ENCODE results near the gene CCDC13.

CCDC13 gene

DNA sequence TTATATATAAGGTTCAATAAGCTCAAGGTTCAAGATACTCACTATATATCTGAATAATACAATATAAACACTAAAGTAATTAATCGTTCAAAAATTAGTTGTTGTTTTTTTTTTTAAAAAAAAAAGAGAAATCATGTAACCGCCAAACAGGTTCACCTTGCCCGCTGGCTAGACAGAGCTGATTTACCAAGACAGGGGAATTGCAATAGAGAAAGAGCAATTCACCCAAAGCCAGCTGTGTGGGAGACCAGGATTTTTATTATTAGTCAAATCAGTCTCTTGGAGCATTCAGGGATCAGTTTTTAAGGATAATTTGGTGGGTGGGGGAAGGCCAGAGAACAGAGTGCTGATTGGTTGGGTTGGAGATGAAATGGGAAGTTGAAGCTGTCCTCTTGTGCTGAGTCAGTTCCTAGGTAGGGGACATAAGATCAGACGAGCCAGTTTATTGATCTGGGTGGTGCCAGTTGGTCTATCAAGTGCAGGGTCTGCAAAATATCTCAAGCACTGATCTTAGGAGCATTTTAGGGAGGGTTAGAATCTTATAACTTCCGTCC lies 23.4 kb upstream of the CCDC13 start:
- no peak for DNase-seq

DNA sequence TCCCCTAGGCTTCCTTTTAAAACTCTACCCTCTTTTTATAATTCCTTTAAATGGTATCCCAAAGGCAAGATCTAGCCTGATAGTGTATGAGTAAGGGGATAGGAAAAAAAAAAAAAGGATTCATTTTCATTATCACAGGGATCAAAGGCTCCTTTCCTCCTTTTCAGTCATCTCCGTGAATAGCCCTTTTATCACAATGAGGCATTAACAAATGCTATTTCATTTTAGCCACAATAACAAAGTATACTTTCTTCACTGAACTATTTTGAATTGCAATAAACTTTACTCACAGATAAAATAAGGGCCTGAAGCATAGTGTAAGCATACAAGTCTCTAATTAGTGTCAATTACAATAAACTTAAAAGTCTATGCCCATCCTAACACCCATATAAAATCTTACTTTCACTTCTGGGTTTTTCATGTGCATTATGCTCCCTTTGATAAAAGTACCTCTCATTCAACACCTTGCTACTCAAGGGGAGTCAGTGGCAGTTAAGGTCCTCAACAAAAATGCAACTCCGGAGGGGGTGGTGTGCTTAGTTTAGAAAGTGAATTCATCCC lies 22.6 kb upstream of the CCDC13 start:
- no peak for DNase-seq

DNA sequence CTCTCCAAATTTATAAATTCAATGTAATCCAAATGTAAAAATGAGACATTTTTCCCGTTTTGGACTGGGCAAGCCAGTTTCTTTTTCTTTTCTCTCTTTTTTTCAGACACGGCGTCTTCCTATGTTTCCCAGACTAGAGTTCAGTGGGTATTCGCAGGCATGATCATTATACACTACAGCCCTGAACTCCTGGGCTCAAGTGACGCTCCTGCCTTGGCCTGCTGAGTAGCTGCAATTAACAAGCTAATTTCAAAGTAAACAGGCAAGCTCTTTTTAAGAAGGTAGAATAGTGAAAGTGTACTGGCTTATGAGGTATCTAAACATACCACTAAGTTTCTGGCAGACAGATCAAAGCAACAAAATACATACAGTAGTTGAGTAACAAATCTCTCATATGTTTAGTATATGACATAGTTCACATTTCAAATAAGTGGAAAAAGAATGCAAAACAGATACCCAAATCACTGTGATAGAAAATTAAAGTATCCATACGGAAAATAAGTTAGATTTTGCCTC lies 17.7 kb upstream of the CCDC13 start:
- DNase-seq: no peak

DNA sequence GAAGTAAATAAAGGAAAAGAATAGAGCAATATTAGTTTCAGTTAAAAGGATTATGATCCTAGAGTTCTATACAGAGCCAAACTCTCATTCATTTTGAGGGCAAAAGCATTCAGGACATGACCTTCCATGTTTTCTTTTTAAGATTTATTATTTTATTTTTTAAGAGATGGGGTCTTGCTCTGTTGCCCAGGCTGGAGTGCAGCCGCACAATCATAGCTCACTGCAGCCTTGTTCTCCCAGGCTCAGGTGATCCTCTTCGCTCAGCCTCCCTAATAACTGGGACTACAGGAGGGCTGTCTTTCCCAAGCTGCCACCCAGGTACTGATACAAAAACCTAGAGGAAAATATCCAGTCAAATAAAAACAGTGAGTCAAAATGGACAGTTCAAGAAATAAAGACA lies 13.6 kb upstream of the CCDC13 start:
- no peak for DNase-seq

DNA sequence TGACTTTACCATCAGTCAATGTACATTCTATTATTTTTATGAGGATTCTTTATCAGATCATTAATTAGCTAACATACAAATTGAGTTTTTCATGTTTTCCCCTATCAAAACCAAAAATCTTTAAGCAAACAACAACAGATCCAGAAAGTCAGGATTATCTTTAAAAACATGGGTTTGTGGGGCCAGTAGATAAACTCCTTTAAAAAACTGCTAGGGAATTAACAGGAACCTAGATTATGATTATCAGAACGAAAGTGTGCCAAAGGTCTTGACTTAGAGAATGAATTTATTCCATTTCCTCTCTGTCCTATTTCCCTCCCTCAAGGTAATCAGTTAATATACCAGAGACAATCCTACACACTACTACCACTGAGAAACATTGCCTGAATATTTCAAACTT lies 13.2 kb upstream of the CCDC13 start:
- DNase-seq: no peak

DNA sequence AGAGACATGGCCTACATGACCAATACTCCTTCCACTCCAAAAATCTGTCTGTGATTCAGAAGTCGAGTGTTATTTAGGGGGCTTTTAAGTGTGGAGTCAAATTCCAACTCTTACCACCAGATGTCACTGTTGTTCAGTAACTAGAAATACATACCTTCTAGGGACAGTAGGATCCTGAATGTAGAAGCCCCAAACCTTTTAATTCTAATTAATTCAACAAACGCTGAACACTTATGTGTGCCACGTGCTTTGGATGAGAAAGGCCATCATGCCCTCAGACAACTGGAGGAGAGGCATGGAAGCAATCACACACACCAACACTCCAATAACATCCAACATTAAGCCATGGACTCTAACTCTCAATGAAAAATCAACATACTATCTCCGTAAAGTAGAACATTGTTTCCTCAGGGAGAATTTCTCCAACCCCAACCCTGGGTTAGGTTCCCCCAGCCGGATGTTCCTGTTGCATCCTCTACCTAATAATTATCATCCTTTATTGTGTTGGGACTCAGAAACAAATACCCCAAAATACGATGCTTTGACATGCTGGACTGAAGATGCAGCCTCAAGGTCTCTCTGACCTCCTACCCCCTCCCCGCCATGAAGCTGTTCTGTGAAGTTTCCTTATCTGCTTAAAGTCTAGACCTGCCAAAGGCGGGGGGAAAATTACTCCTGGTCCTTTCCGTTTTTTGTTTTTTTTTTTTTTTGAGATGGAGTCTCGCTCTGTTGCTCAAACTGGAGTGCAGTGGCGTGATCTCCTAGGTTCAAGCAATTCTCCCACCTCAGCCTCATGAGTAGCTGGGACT lies 8.0 kb upstream of the CCDC13 start:
- DNase-seq: no peak

DNA sequence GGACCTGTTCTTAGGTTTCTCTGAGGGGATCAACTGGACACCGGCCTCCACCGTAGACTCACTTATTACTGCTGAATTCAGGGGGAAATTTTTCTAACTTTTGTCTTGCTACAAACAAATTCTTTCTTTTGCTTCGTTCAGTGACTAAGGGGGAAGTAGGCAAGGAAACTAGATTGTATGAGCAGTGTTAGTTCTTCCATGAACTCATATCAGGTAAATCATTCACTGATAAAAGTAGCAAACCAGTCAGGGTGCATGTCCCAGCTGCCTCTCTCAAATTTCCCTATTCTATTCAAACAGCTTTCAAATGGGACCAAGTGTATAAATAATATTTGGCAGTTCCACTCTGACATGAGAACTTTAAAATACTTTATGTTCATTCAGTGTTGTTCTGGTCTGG lies 7.3 kb upstream of the CCDC13 start:
- DNase-seq: no peak

DNA sequence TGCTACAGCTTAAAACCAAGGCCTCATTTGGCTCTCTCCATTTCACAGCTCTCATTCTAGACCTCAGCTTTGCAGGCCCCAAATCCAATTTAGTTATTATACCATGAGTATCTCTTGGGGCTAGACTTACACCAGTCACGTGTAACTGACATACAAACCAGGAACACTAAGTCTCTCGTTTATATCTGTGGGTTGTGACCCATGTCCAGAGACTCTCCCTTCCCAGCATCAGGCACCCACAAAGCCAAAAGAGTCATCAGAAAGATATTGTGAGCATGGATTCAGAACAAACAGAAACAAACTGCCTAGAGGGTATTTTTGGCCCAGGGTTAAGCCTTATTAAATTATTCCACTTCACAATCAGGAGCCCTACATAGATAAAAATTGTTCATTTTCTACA lies 5.6 kb upstream of the CCDC13 start:
- no peak for DNase-seq

DNA sequence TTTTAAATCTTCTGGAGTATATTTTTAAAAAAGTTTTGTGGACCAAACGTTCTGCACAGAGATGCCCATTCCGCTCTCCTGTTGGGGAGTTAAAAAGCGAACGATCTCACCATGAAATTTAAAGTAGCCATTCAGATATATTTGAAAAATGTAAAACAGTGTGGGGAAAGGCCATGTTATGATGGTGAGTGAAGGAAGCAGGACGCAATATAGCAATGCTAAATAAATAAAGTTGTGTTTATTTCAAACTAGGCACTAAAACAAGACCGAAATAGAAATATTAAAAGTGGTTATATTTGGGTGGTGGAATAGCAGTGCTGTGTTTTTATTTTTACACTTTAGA lies 327 bp upstream of the CCDC13 start:
- DNase-seq: no peak

DNA sequence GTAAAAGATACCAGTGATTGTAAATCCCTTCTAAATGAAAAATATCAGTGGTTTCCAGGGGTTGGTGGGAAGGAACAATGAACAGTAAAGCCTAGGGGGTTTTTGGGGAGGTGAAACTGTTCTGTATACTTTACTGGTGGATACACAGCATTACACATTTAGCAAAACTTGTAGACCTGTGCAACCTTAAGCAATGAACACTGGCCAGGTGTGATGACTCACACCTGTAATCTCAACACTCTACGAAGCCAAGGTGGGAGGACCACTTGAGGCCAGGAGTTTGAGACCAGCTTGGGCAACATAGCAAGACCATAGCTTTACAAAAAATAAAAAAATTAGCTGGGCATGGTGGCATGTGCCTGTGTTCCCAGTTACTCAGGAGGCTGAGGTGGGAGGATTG lies 1.8 kb downstream of the CCDC13 start:
- no peak for DNase-seq

DNA sequence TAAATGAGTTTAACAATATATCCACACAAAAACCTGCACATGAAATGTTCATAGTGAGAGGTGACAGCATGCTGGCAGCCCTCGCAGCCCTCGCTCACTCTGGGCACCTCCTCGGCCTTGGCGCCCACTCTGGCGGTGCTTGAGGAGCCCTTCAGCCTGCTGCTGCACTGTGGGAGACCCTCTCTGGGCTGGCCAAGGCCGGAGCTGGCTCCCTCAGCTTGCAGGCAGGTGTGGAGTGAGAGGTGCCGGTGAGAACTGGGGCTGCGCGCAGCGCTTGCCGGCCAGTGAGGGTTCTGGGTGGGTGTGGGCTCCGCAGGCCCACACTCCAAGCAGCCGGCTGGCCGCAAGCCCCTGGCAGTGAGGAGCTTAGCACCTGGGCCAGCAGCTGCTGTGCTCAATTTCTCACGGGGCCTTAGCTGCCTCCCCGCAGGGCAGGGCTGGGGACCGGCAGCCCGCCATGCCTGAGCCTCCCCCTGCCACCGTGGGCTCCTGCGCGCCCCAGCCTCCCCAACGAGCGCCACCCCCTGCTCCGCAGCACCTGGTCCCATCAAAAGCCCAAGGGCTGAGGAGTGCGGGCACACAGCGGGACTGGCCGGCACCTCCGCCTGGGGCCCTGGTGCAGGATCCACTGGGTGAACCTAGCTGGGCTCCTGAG lies 3.4 kb downstream of the CCDC13 start:
- no peak for DNase-seq

DNA sequence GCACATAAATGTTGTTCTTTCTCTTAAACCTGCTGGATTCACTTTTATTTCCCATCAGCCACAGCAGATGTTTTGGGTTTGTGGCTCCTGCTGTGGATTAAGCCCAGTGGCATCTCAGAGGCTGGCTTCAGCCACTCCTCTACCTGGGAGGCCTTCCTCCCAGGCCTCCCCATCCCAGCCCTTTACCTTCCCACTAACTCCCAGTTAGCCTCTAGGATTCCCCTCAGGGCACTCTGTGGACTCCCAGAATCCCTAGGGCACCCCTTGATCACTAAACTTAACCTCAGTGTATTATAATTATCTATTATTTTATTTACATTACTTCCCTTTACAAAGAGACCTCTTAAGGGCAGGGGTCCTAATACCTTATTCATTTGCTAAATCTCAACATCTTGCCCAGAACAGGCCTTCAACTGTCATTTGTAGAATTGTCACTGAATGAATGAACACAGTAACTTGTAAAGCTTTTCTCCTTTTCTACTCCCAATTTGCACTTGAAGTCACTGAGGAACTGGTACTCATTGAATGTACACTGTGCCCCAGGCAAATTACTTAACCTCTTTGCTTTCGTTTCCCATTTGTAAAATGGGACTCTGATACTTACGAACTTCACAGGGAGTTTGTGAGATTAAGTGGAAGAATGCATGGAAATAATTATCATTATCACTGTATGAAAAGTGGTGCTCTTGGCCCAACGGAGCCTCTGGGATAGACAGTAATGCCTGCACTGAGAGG lies 8.3 kb downstream of the CCDC13 start:
- DNase-seq: no peak

DNA sequence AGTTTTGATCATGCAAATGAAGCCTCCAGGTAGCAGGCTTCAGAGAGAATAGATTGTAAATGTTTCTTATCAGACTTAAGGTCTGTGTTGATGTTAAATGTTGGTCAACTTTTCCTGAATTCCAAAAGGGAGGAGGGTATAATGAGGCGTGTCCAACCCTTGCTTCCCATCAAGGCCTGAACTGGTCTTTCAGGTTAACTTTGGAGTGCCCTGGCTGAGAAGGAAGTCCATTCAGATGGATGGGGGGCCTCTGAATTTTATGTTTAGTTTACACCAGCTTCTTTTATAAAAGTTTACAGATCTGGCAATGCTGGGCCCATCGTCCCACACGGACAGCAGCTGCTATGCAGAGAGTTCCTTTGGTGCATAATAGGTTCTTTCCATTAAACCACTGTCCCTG lies 8.9 kb downstream of the CCDC13 start:
- no peak for DNase-seq

DNA sequence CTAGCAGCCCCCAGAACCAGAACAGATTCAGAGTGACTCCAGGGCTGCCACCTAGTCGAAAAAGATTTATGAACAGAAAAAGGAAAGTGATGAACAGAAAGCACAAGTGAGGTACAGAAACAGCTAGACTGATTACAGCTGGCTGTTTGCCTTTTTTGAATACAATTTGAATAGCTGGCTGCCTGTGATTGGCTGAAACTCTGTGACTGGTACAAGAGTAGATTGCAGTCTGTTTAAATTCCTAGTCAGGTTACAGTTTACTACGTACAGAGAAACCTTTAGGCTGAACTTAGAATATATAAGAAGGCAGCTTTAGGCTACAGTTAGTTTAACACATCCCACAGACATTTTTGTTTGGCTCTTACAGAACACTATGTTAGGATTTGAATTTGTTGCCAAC lies 10.0 kb downstream of the CCDC13 start:
- DNase-seq: no peak

DNA sequence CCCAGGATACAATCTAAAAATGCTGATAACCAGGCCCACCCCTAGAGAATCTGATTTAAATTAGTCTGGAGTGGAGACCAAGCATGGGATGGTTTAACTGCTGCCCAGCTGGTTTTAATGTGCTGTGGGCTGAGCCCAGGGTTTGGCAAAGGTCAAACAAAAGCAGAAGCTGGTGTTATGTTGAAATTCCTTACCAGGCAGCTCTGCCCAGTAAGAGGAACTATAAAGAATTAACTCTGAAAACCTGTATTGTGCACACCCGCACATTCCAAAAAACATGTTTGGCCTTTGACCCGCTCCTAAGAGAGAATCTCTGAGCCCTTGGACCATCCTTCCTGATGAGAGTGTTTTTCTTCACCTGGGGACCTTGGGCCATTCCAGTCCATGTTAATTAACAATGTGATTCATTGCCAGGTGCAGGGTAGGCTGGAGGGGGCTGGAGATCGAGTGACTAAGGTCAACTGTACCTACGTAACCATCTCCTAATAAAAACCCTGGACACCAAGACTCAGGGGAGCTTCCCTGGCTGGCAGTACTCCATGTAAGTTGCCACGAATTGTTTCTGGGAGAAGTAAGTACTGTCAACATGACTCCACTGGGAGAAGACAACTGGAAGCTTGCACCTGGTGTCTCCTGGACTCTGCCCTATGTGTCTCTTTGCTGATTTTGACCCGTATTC lies 10.9 kb downstream of the CCDC13 start:
- DNase-seq: no peak

DNA sequence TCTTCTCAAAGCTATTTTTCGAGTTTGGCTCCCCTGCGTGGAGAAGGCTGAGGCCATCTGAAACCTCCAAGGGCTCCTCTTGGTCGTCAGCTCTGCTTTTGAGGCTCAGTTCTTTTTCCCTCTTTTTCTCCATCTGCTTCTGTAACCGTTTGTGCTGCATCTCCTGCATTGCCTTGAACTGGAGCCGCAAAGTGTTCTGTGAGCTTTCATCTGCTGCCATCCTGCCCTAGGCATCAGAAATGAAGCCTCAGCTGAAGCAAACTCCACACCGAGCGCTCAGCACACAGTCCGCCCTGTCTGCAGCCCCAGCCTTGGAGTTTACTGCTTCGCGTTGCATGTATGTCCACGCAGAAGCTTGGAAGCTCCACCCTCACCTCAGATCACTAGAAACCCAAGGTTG lies 14.9 kb downstream of the CCDC13 start:
- no peak for DNase-seq

DNA sequence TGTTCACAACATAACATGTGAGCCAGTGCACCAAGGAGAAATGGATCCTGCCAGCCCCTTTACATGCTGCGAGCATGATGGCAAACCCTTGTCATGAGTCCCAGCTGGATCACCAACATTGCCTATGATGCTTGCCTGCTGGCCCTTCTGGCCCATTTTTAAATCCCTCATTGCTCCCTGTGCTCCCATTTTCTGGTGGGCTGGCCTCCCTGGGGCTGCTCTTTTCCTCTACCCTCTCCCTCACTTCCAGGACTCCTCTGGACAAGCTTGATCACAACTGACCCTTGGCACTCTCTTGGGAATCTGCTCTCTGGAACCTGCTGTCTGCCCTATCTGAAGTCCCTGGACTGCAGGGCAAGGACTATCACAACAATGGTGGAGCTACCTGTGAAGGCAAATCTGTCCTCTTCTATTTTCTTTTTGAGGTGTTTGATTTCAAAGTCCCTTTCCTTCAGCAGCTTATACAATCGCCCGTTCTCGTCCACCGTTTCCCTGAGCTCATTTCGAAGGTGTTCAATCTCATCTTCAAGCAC lies 16.3 kb downstream of the CCDC13 start:
- no peak for DNase-seq

DNA sequence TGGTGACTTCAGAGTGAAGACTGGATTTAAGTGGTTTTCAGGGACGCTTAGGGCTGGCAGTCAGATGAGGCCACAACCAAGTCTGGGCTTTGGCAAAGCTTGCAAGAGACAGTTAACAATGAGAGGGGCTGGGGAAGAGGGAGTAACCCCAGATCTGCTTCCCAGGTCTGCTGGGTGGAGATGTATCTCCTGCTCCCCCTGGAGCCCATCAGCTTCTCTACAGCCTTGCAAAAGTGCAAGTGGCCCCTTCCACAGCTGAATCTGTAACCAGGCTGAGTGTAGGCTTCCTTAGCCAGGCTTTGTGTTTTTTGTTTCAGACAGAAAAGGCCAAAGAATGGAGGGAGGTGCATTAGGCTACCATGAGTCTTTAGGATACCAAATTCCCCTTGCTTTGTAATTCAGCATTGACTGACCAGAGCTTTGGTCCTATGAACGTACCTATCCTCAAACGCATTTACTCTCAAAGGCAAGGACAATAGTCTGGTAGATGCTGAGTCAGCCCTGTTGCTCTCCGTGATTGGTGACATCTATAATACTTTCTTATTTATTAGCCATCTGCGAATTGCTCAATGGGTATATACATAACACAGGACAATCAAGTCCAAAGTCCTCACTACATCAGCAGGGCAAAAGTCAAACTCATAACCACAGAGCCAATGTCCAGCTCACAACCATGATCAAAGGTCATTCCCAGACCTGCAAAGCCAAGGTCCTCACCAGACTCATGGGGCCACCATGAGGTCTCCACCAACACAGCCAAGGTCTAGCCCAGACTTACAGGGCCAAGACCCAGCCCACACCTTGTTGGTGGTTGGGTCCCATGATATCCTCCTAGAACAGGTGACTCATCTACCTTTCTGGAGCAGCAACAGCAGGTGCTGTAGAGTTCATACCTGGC lies 17.1 kb downstream of the CCDC13 start:
- no peak for DNase-seq

DNA sequence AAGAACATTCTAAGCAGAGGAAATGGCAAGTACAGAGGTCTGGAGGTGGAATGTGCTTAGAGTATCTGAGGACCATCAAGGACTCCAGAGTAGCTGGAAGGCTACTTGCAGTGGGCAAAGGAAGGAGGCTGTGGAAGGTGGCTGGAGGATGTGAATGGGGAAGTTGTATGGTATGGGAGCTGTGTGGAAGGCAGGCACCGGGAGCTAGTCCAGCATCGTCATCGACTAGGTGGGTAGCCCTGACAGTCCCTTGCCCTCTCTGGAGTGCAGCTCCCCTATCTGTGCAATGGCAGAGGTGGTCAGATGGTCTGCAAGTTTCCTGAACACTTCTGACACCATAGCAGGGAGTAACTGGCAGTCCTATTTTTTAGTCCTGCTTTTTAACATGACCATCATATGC lies 19.3 kb downstream of the CCDC13 start:
- DNase-seq: no peak

DNA sequence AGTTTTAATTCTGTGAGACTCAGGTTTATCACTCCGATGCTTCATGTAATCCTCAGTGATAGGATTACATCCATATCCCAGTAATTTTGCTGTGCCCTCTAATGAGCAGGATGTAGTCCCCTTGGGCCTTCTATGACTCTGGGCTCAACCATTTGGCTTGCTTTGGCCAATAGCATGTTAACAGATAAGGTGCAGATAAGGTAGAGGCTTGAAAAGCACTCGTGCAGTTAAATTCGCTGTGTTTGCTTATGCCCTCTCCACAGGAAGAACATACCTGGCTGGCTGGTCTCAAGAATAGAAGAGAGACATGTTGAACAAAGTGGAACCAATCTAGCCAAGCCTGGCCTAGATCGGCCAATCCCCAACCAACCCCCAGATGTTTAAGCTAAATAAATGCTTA lies 20.1 kb downstream of the CCDC13 start:
- no peak for DNase-seq

DNA sequence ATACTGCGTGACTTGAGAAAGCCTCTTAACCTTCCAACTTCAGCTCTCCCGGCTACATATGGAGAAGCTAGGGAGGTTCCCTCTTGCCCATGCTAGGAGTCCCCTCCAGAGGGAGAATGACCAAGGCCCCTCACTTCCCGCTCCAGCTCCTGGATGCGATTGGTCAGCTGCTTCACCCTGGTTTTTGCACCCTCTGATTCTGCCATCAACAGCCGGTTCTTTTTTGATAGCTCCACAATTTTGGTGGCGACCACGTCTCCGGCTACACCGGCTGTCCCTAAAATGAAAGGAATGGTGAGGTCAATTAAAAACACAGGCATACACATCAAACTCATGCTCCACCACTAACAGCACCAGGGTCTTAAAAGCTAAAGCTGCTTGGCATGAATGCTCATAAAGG lies 20.6 kb downstream of the CCDC13 start:
- DNase-seq: no peak

Measured in left hindlimb (tissue), 1 donor.